Kidney epithelial cell (primary cell): ENCODE data around the gene SYNDIG1. TPM values are rescaled to one million over a fixed set of nuclear protein-coding genes. Genes with fewer than 3 reads are reported as not detected.

ENCODE experiments used
- DNase-seq: peaks from one replicate; pipeline ENCODE4 v3.0.0-alpha.2; 2010; ENCODE audit warnings: low read depth
- H3K27me3 ChIP-seq: 2 replicates; pipeline ENCODE4 v1.6.0; 2011; ENCODE audit warnings: low read length; ENCODE audit not compliant: control insufficient read depth, insufficient read depth
- H3K36me3 ChIP-seq: 2 replicates; pipeline ENCODE4 v1.5.1; 2011; ENCODE audit warnings: low read length; ENCODE audit not compliant: control insufficient read depth, insufficient read depth
- H3K4me3 ChIP-seq: 2 replicates; pipeline ENCODE4 v1.5.1; 2011; ENCODE audit warnings: low read depth, mild to moderate bottlenecking, control low read depth, low read length
- CTCF ChIP-seq: IDR thresholded peaks from 2 replicates; pipeline ENCODE4 v1.5.1; 2011; ENCODE audit warnings: mild to moderate bottlenecking, moderate library complexity, low read length, control low read depth, inconsistent platforms; ENCODE audit not compliant: insufficient read depth, poor library complexity, severe bottlenecking
- total RNA-seq: library from RNA; depleted of rRNA; stranded (reverse); fragments of >200 nt; gene quantifications from 2 replicates; pipeline ENCODE4 v1.2.3, GENCODE V29; 2015

SYNDIG1 gene
- total RNA-seq, 1 donor from 2014 or later: 0.67 TPM

- H3K36me3 ChIP-seq: no peaks in the 10 kb centered on the region
- H3K27me3 ChIP-seq: no peaks in the 10 kb centered on the region
- H3K4me3 ChIP-seq: no peak overlapping the region
- DNase-seq: no peak
- TF ChIP-seq CTCF: no peak
These were observed 45.8 kb upstream of the SYNDIG1 start for GRCh38 chr20:24423390-24424313.

GRCh38 chr20:24425523-24426135, 43.8 kb upstream of the SYNDIG1 start:
- H3K4me3 ChIP-seq: no peak overlapping the region
- DNase-seq: no peak
- no peak for TF ChIP-seq CTCF
- no peaks in the 10 kb centered on the region for H3K36me3 ChIP-seq
- H3K27me3 ChIP-seq: no peaks in the 10 kb centered on the region

- Histone ChIP-seq H3K36me3 (no peaks in the 10 kb centered on the region), H3K4me3 (no peak overlapping the region), H3K27me3 (no peaks in the 10 kb centered on the region)
- no peak for DNase-seq
- TF ChIP-seq CTCF: no peak
These were observed 38.0 kb upstream of the SYNDIG1 start for GRCh38 chr20:24431279-24432045.

GRCh38 chr20:24432046-24432442, 37.4 kb upstream of the SYNDIG1 start:
- no peak for DNase-seq
- TF ChIP-seq CTCF: no peak
- Histone ChIP-seq H3K36me3 (no peaks in the 10 kb centered on the region), H3K27me3 (no peaks in the 10 kb centered on the region), H3K4me3 (no peak overlapping the region)

- DNase-seq: no peak
- no peak for TF ChIP-seq CTCF
- Histone ChIP-seq H3K36me3 (no peaks in the 10 kb centered on the region), H3K4me3 (no peak overlapping the region), H3K27me3 (peaks cover 3% of the 10 kb centered on the region)
These were observed 33.3 kb upstream of the SYNDIG1 start for GRCh38 chr20:24436160-24436559.
